Caco-2 (cell line): ENCODE data around the gene APH1B. TPM values are rescaled to one million over a fixed set of nuclear protein-coding genes. Genes with fewer than 3 reads are reported as not detected.

Experiments used
- BruUV-seq: library from RNA; stranded (reverse); fragments of 400-500 nt; replicated peaks from 2 replicates; lab custom pipeline; 2021; lab: Mats Ljungman, UMichigan
- CTCF ChIA-PET: fragments of 300-600 bp; sonication (Branson Sonifier 250); formaldehyde crosslinking; loops from one replicate; lab custom pipeline; 2022; ENCODE audit warnings: antibody characterized with exemption; lab: Charles Lee
- POLR2A ChIA-PET: fragments of 300-600 bp; sonication (Branson Sonifier 250); formaldehyde crosslinking; loops from one replicate; lab custom pipeline; 2022; ENCODE audit warnings: antibody characterized with exemption; lab: Charles Lee
- DNase-seq, 2 experiments: peaks; one replicate each; pipeline versions ENCODE4 v3.0.0 to v3.0.0-alpha.2; 2020 to 2022
- H3K27me3 ChIP-seq: replicated peaks from 2 replicates; pipeline ENCODE4 v1.6.0; 2011; ENCODE audit warnings: low read length; ENCODE audit not compliant: control insufficient read depth, insufficient read depth
- H3K36me3 ChIP-seq: 2 replicates; pipeline ENCODE4 v1.5.1; 2011; ENCODE audit warnings: low read length; ENCODE audit not compliant: control insufficient read depth, insufficient read depth
- H3K4me1 ChIP-seq: fragments of 250-450 bp; sonication (Bioruptor Pico); 2 replicates; pipeline ENCODE4 v1.5.1; 2020; ENCODE audit warnings: mild to moderate bottlenecking
- H3K4me3 ChIP-seq: 2 replicates; pipeline ENCODE4 v1.5.1; 2011; ENCODE audit warnings: low read depth, mild to moderate bottlenecking, control low read depth, low read length
- H3K9me3 ChIP-seq: fragments of 250-450 bp; sonication (Bioruptor Pico); 2 replicates; pipeline ENCODE4 v1.5.1; 2020; ENCODE audit warnings: mild to moderate bottlenecking, moderate library complexity
- H3K27ac Mint-ChIP-seq: one replicate; pipeline ENCODE4 v1.8.0; 2022; ENCODE audit warnings: mixed read lengths; ENCODE audit not compliant: unreplicated experiment
- H3K27me3 Mint-ChIP-seq: one replicate; pipeline ENCODE4 v1.8.0; 2022; ENCODE audit warnings: mixed read lengths; ENCODE audit not compliant: insufficient read depth, unreplicated experiment
- H3K36me3 Mint-ChIP-seq: one replicate; pipeline ENCODE4 v1.8.0; 2022; ENCODE audit warnings: mild to moderate bottlenecking, mixed read lengths; ENCODE audit not compliant: insufficient read depth, unreplicated experiment
- H3K4me1 Mint-ChIP-seq: one replicate; pipeline ENCODE4 v1.8.0; 2022; ENCODE audit warnings: low read depth, mixed read lengths; ENCODE audit not compliant: unreplicated experiment
- H3K4me3 Mint-ChIP-seq: one replicate; pipeline ENCODE4 v1.8.0; 2022; ENCODE audit warnings: mild to moderate bottlenecking, moderate library complexity, mixed read lengths; ENCODE audit not compliant: unreplicated experiment
- H3K9me3 Mint-ChIP-seq: one replicate; pipeline ENCODE4 v1.8.0; 2022; ENCODE audit warnings: mixed read lengths; ENCODE audit not compliant: unreplicated experiment
- intact Hi-C: fragments of 100-400 bp; cut with micrococcal nuclease; formaldehyde crosslinking; loops from one replicate; pipeline ENCODE4 v1.10.0; 2022; ENCODE audit not compliant: unreplicated experiment
- total RNA-seq: library from RNA; stranded (reverse); gene quantifications from 2 replicates; pipeline ENCODE4 v1.2.3, GENCODE V29; 2022
- TF ChIP-seq, protein P1 (sequence below), 2 experiments: fragments of 200-600 bp in 1 of 2; IDR thresholded peaks; 1 replicate in 1 of 2; 2 replicates in 1 of 2; pipeline versions ENCODE4 v1.5.1 to v1.8.0; 2011 to 2022; ENCODE audit warnings: antibody characterized with exemption in 1 of 2, control low read depth in 1 of 2, inconsistent platforms in 1 of 2, low read depth in 1 of 2, low read length in 1 of 2, mild to moderate bottlenecking in 1 of 2, moderate library complexity in 1 of 2; ENCODE audit not compliant: insufficient read depth in 1 of 2, severe bottlenecking in 1 of 2, unreplicated experiment in 1 of 2

APH1B gene
- total RNA-seq, 1 experiment from 2014 or later = 17.3 TPM

DNA sequence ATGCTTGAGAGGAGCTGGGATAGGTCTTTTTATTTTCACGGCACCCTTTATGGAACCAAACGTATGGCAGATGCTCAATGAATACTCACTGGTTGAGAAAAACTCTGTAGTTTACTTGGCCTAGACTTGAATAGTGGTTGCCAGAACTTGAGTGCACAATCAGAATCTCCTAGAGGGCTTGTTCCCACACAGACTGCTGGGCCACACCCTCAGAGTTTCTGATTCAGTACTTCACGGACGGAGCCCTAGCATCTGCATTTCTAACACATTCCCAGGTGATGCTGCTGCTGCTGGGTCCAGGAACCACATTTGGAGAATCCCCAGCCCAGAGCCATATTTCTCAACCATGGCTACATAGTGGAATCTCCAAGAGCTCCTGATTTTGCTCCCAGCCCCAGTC lies 79.7 kb downstream of the APH1B start:
- TF ChIP-seq, protein P1, sequence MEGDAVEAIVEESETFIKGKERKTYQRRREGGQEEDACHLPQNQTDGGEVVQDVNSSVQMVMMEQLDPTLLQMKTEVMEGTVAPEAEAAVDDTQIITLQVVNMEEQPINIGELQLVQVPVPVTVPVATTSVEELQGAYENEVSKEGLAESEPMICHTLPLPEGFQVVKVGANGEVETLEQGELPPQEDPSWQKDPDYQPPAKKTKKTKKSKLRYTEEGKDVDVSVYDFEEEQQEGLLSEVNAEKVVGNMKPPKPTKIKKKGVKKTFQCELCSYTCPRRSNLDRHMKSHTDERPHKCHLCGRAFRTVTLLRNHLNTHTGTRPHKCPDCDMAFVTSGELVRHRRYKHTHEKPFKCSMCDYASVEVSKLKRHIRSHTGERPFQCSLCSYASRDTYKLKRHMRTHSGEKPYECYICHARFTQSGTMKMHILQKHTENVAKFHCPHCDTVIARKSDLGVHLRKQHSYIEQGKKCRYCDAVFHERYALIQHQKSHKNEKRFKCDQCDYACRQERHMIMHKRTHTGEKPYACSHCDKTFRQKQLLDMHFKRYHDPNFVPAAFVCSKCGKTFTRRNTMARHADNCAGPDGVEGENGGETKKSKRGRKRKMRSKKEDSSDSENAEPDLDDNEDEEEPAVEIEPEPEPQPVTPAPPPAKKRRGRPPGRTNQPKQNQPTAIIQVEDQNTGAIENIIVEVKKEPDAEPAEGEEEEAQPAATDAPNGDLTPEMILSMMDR (IDR thresholded peaks at IDR 0.05; ENCODE audit: insufficient read depth in 1 of 2, low read depth in 1 of 2, low read length in 1 of 2, severe bottlenecking in 1 of 2, unreplicated experiment in 1 of 2) = no peak
- no TSS peak for BruUV-seq
- Mint-ChIP-seq H3K4me1 (peaks cover 12% of the 10 kb centered on the region), H3K27me3 (peaks cover 3% of the 10 kb centered on the region), H3K27ac (no peak overlapping the region), H3K4me3 (no peak overlapping the region), H3K36me3 (no peaks in the 10 kb centered on the region), H3K9me3 (no peaks in the 10 kb centered on the region)
- Histone ChIP-seq H3K27me3 (no peaks in the 10 kb centered on the region), H3K36me3 (no peaks in the 10 kb centered on the region), H3K4me1 (no peaks in the 10 kb centered on the region), H3K9me3 (no peaks in the 10 kb centered on the region), H3K4me3 (no peak overlapping the region)
- DNase-seq = no peak
- CTCF ChIA-PET = no interaction called here
- intact Hi-C loops = no loop called here
- POLR2A ChIA-PET = no interaction called here

DNA sequence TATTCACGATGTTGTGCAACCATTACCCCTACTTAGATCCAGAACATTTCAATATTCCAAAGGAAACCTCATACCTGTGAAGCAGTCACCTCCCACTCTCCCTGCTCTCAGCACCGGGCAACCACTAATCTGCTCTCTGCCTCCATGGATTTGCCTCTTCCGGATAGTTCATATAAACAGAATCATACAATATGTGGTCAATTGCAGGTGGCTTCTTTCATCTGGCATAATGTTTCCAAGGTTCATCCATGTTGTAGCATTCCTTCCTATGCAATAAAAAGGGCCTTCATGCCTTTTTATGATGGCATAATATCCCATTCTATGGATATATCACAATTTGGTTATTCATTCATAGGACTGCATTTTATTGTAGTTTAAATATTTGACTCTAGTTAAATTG lies 80.3 kb downstream of the APH1B start:
- Histone ChIP-seq H3K4me1 (no peaks in the 10 kb centered on the region), H3K4me3 (no peak overlapping the region), H3K9me3 (no peaks in the 10 kb centered on the region), H3K27me3 (no peaks in the 10 kb centered on the region), H3K36me3 (no peaks in the 10 kb centered on the region)
- no peak overlapping the region for H3K27ac Mint-ChIP-seq
- peaks cover 12% of the 10 kb centered on the region for H3K4me1 Mint-ChIP-seq
- H3K9me3 Mint-ChIP-seq = no peaks in the 10 kb centered on the region
- intact Hi-C loops = no loop called here
- no peak for DNase-seq
- BruUV-seq = no TSS peak
- ChIA-PET CTCF (no interaction called here), POLR2A (no interaction called here)
- no peak overlapping the region for H3K4me3 Mint-ChIP-seq
- H3K36me3 Mint-ChIP-seq = no peaks in the 10 kb centered on the region
- peaks cover 3% of the 10 kb centered on the region for H3K27me3 Mint-ChIP-seq
- TF ChIP-seq, protein P1 (IDR thresholded peaks at IDR 0.05; ENCODE audit: insufficient read depth in 1 of 2, low read depth in 1 of 2, low read length in 1 of 2, severe bottlenecking in 1 of 2, unreplicated experiment in 1 of 2) = no peak

DNA sequence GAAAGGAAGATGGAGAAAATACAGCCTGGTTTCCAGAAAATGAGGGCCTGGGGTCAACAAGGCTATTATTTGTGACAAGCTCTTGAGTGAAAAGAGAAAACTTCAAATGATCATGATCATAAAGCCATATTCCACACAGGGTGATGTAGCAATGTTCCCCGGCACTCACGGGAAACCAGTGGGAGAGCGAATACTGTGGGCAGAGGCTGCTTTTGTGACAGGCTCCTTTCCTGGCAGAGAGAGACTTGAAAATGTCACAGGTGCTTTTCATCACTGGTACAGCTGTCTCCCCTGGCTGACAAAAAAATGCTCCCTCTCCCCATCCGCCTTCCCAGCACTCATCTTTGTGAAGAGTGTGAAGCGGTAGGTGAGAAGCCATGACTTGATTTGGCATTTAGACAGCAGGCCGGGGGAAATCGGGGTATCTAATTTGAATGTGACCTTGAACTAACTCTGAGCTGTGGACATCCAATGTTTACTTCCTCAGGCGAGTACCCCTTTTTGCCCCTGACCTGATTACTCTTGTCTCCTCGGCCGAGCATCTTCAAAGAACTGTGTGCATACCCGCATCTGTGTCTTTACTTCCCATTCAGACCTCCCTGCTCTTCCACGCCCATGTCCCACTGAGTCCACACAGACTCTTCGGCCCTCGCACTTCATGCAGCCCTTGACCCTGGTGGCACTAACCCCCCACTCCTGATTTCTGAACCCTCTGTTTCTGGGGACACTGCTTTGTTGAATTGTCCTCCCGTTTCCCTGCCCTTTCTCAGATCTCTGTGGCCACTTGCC lies 81.0 kb downstream of the APH1B start:
- intact Hi-C loops = no loop called here
- TF ChIP-seq, protein P1 (IDR thresholded peaks at IDR 0.05; ENCODE audit: insufficient read depth in 1 of 2, low read depth in 1 of 2, low read length in 1 of 2, severe bottlenecking in 1 of 2, unreplicated experiment in 1 of 2) = no peak
- no peaks in the 10 kb centered on the region for H3K27me3 ChIP-seq
- H3K4me1 Mint-ChIP-seq = peaks cover 12% of the 10 kb centered on the region
- no peaks in the 10 kb centered on the region for H3K4me1 ChIP-seq
- H3K36me3 Mint-ChIP-seq = no peaks in the 10 kb centered on the region
- peaks cover 3% of the 10 kb centered on the region for H3K27me3 Mint-ChIP-seq
- ChIA-PET POLR2A (no interaction called here), CTCF (no interaction called here)
- DNase-seq = no peak
- no peak overlapping the region for H3K4me3 ChIP-seq
- H3K9me3 Mint-ChIP-seq = no peaks in the 10 kb centered on the region
- no peaks in the 10 kb centered on the region for H3K36me3 ChIP-seq
- no TSS peak for BruUV-seq
- H3K27ac Mint-ChIP-seq = no peak overlapping the region
- H3K4me3 Mint-ChIP-seq = no peak overlapping the region
- no peaks in the 10 kb centered on the region for H3K9me3 ChIP-seq

Other genes starting within 250 kb of the APH1B start
- gene TPM1, start 234.9 kb upstream of the APH1B start, total RNA-seq = 193 and 209 TPM in 2 replicates
- gene LACTB, start 155.7 kb upstream of the APH1B start, total RNA-seq = 8.4 and 8.8 TPM in 2 replicates
- 62.2 and 73.0 TPM in 2 replicates for gene RPS27L, start 120.1 kb upstream of the APH1B start, total RNA-seq
- 17.3 and 18.2 TPM in 2 replicates for gene RAB8B, start 88.0 kb upstream of the APH1B start, total RNA-seq
- gene CA12, start 104.2 kb downstream of the APH1B start, total RNA-seq = 1.0 and 1.3 TPM in 2 replicates
- gene USP3, start 227.0 kb downstream of the APH1B start, total RNA-seq = 54.2 and 58.6 TPM in 2 replicates